Measurements from ENCODE around the gene CAPG. TPM values are rescaled to one million over a fixed set of nuclear protein-coding genes. Genes with fewer than 3 reads are reported as not detected.

Gene CAPG
- total and polyA plus RNA-seq, 9 of the 15 experiments (the other 6 are each of a cell fraction or from before 2014, with no cell fraction given): 10.6 to 90.4 (median 56.0) TPM

GRCh38 chr2:85437488-85438200 lies 27.5 kb upstream of the CAPG start (continued):
- TF ChIP-seq ATF4 (CRISPR knock-in tag; IDR thresholded peaks at IDR 0.05): no peak
- no peak; the same call in 1 of the 2 replicates for TF ChIP-seq MAFF (IDR thresholded peaks at IDR 0.05; ENCODE audit: low read length)
- no peak for TF ChIP-seq TBL1XR1 (IDR thresholded peaks at IDR 0.05; ENCODE audit: low read length in 2 of 2)
- peak; percentile 83; the same call in 1 of the 2 replicates for TF ChIP-seq DMBX1 (CRISPR knock-in tag; IDR thresholded peaks at IDR 0.05; ENCODE audit: borderline replicate concordance)
- no peak for TF ChIP-seq NR1H2 (CRISPR knock-in tag; IDR thresholded peaks at IDR 0.05)
- no peak for TF ChIP-seq MCM2 (IDR thresholded peaks at IDR 0.05; ENCODE audit: low read depth)
- TF ChIP-seq SNRNP70 (optimal IDR thresholded peaks at IDR 0.05; ENCODE audit: low read depth, low read length): no peak
- TF ChIP-seq MLX (CRISPR knock-in tag; conservative IDR thresholded peaks at IDR 0.05): no peak
- no peak for TF ChIP-seq ZNF146 (CRISPR knock-in tag; IDR thresholded peaks at IDR 0.05; ENCODE audit: unreplicated experiment)
- no peak for TF ChIP-seq ARHGAP35 (IDR thresholded peaks at IDR 0.05; ENCODE audit: partially characterized antibody)
- TF ChIP-seq CTCFL (IDR thresholded peaks at IDR 0.05; ENCODE audit: borderline replicate concordance, insufficient read depth, low read depth, low read length, poor library complexity, severe bottlenecking): no peak
- TF ChIP-seq SMAD1 (IDR thresholded peaks at IDR 0.05; ENCODE audit: low read depth, low read length, partially characterized antibody): no peak
- TF ChIP-seq E2F3 (CRISPR knock-in tag; IDR thresholded peaks at IDR 0.05): no peak
- no peak for TF ChIP-seq CREB3 (tag; conservative IDR thresholded peaks at IDR 0.05; ENCODE audit: low read depth)
- peak; percentile 14; the same call in 1 of the 2 replicates for TF ChIP-seq PHF8 (IDR thresholded peaks at IDR 0.05; ENCODE audit: borderline replicate concordance, low read length)
- TF ChIP-seq NFRKB (IDR thresholded peaks at IDR 0.05; ENCODE audit: low read depth): 0 out of 2 replicates have a peak, but pooled peaks have one; percentile 34
- TF ChIP-seq PURB (CRISPR knock-in tag; IDR thresholded peaks at IDR 0.05; ENCODE audit: low read depth): no peak
